ENCODE measurements around the gene ERC2.
"Not testable (repeated sequence)": the region's sequence is repeated elsewhere in the genome, so short reads cannot be mapped to it uniquely, and the experiment has no call there.

ERC2 gene

DNA sequence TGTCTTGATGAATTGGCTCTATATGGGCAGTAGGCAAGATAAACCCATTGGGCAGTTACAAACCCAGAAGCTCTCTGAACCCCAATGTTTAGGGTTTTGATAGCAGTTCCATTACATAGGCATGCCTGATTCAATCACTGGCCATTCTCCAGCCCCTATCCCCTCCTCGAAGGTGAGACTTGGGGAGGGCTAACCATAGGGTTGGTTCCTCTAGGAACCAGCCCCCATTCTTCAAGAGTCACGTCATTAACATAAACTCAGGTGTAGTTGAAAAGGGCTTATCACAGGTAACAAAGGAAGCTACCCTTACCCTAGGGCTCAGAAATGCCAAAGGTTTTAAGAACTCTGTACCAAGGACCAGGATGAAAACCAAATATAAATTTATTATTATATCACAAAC is 353.1 kb downstream of the ERC2 start:
- no peak for ATAC-seq

DNA sequence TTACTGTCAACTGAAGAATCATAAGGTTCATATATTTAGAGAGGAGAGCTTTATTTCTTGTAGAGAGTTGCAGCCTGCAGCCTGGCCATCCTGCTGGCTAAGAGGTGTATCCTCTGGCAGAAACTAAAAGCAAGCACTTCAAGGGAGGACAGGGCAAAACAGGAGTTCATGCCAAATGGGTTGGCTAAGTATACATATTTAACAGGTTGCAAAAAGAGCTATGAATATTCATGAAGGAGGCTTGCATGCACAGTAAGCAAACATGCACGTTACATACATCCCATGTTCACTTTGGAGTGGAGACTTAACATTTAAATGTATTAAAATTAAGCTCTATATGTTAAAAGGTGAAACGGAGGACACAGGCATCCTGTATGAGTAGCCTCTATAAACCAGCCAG is 354.4 kb downstream of the ERC2 start:
- no peak for ATAC-seq

DNA sequence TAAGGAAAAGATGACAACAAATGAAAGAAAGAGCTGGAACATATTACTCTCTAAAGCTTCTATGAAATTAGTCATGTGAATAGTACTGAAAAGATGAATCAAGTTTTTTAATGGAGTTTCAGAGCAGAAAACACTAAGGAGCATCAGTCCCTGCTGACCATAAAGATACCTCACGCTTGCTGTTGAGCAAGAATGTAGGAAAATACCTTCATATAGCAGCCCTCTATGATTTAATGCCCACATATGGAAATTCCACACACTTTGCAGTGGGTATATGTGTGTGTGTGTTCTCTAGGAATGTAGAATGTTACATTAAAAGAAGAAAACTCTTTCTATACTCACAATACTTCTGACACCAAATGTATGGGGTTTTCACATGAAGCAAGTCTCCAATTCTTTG is 355.0 kb downstream of the ERC2 start:
- ATAC-seq, result no peak

DNA sequence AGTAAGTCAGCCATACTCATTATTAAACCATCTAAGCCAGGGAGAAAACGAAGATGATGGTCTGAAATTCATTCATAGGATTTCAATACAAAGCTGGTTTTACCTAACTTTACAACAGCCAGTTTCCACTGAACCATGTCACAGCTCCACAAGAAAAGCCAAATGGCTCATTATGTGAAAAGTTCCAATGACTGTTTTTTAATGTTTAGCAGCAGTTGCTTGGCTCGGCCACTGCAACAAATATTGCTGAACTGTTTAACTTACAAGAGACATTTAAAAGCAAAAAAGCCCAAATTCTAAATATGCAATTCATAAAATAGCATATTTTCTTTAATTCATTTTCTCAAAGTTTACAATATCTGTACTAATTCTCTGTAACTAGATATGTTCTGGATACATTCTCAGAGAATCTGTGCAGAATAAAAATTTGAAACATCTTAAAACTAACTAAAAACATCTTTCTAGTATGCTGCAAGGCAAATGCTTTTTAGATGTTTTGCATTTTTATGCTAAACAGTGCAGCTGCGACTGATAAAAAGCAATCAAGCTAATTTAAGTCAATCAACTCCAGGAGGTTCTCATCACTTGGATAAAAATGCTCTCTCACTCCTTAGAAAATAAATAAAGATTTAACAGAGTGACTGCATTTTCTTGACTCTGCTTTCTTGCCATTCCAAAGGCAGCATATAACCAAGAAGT is 356.5 kb downstream of the ERC2 start:
- no peak for ATAC-seq

GRCh38 chr3:56110886-56111285 is 357.4 kb downstream of the ERC2 start:
- no peak for ATAC-seq

DNA sequence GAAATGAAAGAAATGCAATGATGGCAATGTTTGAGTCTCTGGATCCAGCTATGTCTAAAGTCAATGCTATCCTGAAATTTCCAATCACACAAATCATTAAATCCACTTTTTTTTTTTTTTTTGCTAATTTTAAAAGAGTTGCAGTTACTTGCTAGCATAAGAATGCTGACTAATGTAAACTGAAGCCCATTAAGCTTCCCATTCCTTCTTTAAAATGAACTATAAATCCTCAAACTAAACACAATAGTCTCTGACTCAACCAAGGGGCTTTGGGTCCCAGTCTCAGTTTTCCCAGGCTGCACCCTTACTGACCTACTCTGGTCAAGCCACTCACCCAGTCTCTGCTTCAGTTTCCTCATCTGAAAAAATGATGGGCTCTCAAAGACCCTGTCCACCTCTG is 361.1 kb downstream of the ERC2 start:
- no peak for ATAC-seq

DNA sequence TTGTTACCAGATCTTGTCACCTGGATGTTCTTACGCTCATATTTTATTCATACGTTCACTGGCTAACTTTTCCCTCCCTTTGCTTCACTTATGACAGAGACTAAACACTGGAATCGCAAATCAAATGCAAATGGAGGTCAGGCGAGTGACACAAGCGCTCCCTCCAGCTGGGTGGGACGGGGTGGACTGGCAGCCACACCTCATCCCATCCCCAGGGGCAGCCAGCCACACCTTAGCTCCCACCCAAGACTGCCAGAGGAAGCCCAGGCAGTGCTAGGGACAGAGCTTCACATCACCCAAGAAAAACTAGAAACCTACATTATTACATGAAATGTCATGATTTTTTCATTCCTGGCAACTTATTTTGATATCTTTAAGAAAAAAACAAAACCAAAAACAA is 366.2 kb downstream of the ERC2 start:
- ATAC-seq, result no peak

DNA sequence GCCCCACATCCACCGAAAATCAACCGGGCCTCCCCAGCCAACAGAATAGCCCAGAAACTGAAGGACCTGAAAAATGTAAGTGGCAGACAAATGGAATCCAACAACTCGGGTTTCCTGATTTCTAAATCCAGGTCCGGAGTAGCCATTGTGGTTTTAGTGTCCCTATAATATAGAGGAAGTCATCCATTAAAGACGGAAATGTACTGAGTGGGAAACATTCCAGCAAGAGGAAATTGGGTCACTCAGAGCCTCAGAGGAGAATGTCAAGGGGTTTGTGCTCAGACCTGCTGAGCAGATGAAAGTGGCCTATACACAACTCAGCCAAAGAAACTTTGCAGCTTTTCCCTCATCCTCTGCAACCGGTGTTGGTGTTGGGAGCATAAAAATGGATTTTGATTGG is 366.7 kb downstream of the ERC2 start:
- ATAC-seq, result no peak

GRCh38 chr3:56096999-56097398 is 371.3 kb downstream of the ERC2 start:
- ATAC-seq, result no peak

GRCh38 chr3:56094170-56094569 is 374.1 kb downstream of the ERC2 start:
- ATAC-seq, result no peak

- ATAC-seq, result no peak
Observed at GRCh38 chr3:56089739-56090138, 378.5 kb downstream of the ERC2 start.

GRCh38 chr3:56087451-56088053 is 380.7 kb downstream of the ERC2 start:
- no peak for ATAC-seq

GRCh38 chr3:56086355-56086754 is 381.9 kb downstream of the ERC2 start:
- ATAC-seq, result no peak

DNA sequence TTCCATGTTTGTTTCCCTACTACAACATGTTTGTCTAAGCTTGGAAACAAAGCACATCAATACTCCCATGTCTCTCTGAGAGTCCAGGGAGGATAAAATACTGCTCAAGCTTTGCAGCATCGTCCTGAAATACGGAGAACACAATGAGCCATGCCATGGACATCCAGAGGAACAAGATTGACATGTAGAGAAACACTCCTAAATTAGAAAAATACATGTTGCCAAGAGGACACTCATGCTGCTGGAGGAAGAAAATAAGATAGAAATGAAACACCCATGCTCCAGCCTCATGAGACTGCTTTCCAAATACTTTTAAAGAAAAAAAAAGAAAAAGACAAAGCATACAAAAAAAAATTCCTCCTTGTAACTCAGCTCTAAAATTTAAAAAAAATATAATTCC is 387.0 kb downstream of the ERC2 start:
- no peak for ATAC-seq

- ATAC-seq, result no peak
Observed at GRCh38 chr3:56076746-56077145, 391.5 kb downstream of the ERC2 start.

GRCh38 chr3:56075089-56075488 is 393.2 kb downstream of the ERC2 start:
- ATAC-seq, result no peak

DNA sequence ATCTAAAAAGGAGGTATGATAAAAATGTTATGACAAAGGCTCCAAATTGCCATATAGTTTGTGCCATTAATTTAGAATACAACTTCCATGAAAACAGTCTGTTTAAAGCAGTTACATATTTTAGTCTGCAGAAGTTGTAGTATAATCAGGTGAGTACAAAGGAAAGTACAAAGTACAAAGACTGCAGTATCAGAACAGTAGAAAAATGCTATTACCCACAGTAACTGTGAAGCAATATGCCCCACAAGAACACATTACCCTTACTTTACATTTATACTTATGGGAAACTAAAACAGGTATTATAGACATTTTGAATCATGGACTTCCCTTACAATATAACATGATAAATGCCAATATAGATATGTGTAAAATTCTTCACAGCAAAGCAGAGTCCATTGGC is 398.5 kb downstream of the ERC2 start:
- no peak for ATAC-seq

GRCh38 chr3:56066405-56066804 is 401.9 kb downstream of the ERC2 start:
- not testable (repeated sequence) for ATAC-seq

DNA sequence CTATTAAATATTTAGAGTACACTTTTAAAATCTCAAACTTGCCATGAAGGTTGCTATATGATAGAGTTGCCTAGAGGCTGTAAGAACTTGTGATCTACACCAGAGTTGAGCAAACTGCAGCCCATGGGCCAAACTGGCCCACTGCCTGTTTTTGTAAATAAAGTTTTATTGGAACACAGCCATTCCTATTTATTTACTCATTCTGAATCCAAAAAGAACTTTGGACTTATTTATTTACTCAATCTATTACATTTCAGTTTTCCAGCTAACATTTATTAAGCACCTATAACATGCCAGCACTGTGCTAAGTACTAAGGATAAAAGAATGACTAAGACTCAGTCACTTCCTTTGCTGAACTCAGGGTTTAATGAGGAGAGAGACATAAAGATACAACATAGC is 403.6 kb downstream of the ERC2 start:
- no peak for ATAC-seq

GRCh38 chr3:56061279-56061626 is 407.0 kb downstream of the ERC2 start:
- no peak for ATAC-seq

DNA sequence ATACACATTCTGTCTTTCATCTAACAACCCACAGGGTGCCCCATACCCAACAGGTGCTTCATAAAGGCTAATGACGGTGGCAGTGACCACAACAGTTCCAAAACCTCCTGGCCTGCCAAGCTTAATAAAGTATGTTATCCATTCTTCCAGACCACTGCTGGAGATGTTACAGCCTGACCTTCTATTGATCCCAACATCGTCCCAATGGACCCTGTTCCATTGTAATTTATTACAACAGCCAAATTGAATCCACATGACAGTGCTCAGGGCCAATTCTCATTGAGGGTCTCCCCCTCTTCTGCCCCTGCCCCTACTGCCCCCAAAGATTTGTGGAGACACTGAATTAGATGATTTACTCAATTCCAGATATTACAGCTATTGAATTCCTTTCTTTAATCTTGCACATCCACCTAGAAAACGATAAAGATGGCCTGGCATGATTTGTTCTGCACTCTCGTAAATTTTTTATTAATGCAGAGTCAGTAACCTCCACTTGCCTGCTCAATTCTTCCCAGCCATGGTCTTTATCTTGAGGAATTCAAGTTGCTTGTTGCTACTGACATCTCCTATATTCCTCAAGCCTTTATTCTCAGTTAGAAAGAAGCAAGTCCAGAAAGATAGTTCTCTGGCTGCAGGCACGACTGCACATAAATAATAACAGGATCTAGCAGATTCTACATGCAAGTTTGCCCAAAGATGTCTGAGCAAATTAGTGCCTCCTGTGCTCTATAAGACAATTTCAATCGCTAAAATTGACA is 407.6 kb downstream of the ERC2 start:
- ATAC-seq, result no peak

GRCh38 chr3:56059731-56060130 is 408.5 kb downstream of the ERC2 start:
- ATAC-seq, result no peak

- ATAC-seq, result no peak
Observed at GRCh38 chr3:56055951-56056350, 412.3 kb downstream of the ERC2 start.

DNA sequence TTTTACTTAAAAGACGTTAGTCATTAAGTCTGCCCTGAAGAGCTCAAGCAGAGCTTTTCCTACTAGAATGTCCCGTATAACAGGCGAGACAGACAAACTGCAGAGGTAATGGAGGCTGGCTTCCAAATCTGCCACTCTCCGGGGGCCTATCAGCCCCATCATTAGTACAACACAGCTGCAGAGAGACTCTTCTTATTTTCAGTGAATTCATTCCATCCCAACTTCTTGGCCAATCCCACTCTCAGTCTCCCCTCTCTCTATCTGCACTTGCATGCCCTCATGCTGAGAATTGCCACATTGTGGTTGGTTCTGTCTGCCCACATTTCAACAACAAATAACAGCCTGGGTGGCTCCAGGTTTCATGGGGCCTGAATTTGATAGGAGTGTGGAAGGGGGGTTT is 412.7 kb downstream of the ERC2 start:
- ATAC-seq, result no peak
